MM.1S (cell line): ENCODE measurements around the gene TMEM167B.

ENCODE experiments used
- EZH2 ChIP-seq: fragments of 300-600 bp; sonication (generic); optimal IDR thresholded peaks from 2 replicates; pipeline ENCODE3; 2017; ENCODE audit warnings: low read depth, mild to moderate bottlenecking, antibody characterized with exemption, low read length, mixed read lengths
- EZH2phosphoT487 ChIP-seq: fragments of 300-600 bp; sonication (generic); IDR thresholded peaks from 2 replicates; pipeline ENCODE4 v1.6.1; 2018; ENCODE audit warnings: antibody characterized with exemption, low read length
- TF ChIP-seq, protein P1 (sequence below): fragments of 300-600 bp; sonication (generic); IDR thresholded peaks from 2 replicates; pipeline ENCODE4 v1.5.1; 2016; ENCODE audit warnings: antibody characterized with exemption, low read length, mixed read lengths

DNA sequence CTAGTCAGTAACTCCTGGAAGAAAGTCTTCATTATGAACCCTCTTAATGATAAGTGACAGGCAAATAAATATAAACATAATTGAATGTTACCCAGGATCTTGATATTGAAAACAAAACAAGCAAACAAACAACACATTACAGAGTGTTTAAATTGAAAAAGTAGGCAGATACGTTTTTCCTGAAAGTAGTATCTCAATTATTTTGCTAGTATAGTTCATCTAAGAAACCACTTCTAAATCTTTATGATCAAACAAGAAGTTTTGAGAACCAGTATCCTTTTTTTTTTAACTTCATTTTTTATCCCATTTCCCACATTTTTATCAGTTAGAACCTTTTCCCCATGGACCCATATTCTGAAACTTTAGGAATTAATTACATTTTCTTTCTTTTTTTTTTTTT, 45.0 kb upstream of the TMEM167B start:
- TF ChIP-seq EZH2 (no peak), EZH2phosphoT487 (no peak)
- TF ChIP-seq, protein P1, sequence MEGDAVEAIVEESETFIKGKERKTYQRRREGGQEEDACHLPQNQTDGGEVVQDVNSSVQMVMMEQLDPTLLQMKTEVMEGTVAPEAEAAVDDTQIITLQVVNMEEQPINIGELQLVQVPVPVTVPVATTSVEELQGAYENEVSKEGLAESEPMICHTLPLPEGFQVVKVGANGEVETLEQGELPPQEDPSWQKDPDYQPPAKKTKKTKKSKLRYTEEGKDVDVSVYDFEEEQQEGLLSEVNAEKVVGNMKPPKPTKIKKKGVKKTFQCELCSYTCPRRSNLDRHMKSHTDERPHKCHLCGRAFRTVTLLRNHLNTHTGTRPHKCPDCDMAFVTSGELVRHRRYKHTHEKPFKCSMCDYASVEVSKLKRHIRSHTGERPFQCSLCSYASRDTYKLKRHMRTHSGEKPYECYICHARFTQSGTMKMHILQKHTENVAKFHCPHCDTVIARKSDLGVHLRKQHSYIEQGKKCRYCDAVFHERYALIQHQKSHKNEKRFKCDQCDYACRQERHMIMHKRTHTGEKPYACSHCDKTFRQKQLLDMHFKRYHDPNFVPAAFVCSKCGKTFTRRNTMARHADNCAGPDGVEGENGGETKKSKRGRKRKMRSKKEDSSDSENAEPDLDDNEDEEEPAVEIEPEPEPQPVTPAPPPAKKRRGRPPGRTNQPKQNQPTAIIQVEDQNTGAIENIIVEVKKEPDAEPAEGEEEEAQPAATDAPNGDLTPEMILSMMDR, result no peak
